GM23338 (cell line): ENCODE results near the gene RAP1GDS1. TPM values are rescaled to one million over a fixed set of nuclear protein-coding genes. Genes with fewer than 3 reads are reported as not detected.

Experiments
- ATAC-seq: fragments of 200-7000 bp; cut with Tn5 transposase; 3 replicates; pipeline ENCODE4 v1.9.1; 2020
- DNase-seq: peaks from one replicate; pipeline ENCODE4 v3.0.0-alpha.2; 2015; ENCODE audit warnings: low spot score
- H2AFZ ChIP-seq: fragments of 200-600 bp; sonication (generic); 2 replicates; pipeline ENCODE4 v1.8.0; 2016; ENCODE audit warnings: antibody characterized with exemption, mild to moderate bottlenecking, moderate library complexity
- H3F3A ChIP-seq: fragments of 200-600 bp; sonication (generic); replicated peaks from 2 replicates; pipeline ENCODE4 v1.8.0; 2017; ENCODE audit warnings: antibody characterized with exemption, mixed run types, low read depth
- H3K27ac ChIP-seq: fragments of 200-600 bp; sonication (generic); 2 replicates; pipeline ENCODE4 v1.6.1; 2016; ENCODE audit warnings: low read depth
- H3K27me3 ChIP-seq: fragments of 200-600 bp; sonication (generic); 2 replicates; pipeline ENCODE4 v1.8.0; 2016; ENCODE audit warnings: mild to moderate bottlenecking, mixed run types, moderate library complexity; ENCODE audit not compliant: insufficient read depth
- H3K36me3 ChIP-seq: fragments of 200-600 bp; sonication (generic); 2 replicates; pipeline ENCODE4 v1.8.0; 2016; ENCODE audit warnings: mild to moderate bottlenecking; ENCODE audit not compliant: insufficient read depth
- H3K4me1 ChIP-seq: fragments of 200-600 bp; sonication (generic); 2 replicates; pipeline ENCODE4 v1.8.0; 2016; ENCODE audit warnings: mild to moderate bottlenecking, moderate library complexity; ENCODE audit not compliant: insufficient read depth
- H3K4me2 ChIP-seq: fragments of 200-600 bp; sonication (generic); 2 replicates; pipeline ENCODE4 v1.7.1; 2017; ENCODE audit warnings: mixed run types
- H3K4me3 ChIP-seq: fragments of 200-600 bp; sonication (generic); 2 replicates; pipeline ENCODE4 v1.6.1; 2016; ENCODE audit warnings: mixed run types
- H3K79me2 ChIP-seq: fragments of 200-600 bp; sonication (generic); replicated peaks from 2 replicates; pipeline ENCODE4 v1.8.0; 2017; ENCODE audit warnings: mild to moderate bottlenecking; ENCODE audit not compliant: insufficient read depth
- H3K9me2 ChIP-seq: fragments of 200-600 bp; sonication (generic); 2 replicates; pipeline ENCODE4 v1.8.0; 2017; ENCODE audit not compliant: insufficient read depth
- H4K20me1 ChIP-seq: fragments of 200-600 bp; sonication (generic); replicated peaks from 2 replicates; pipeline ENCODE4 v1.8.0; 2017; ENCODE audit warnings: mild to moderate bottlenecking; ENCODE audit not compliant: insufficient read depth
- H3K27ac Mint-ChIP-seq: 2 replicates; pipeline ENCODE4 v1.8.0; 2020; ENCODE audit warnings: inconsistent platforms, mild to moderate bottlenecking, moderate library complexity, mixed read lengths
- H3K27me3 Mint-ChIP-seq: 3 replicates; pipeline ENCODE4 v1.8.0; 2022; ENCODE audit warnings: low read depth, mild to moderate bottlenecking, moderate library complexity, mixed read lengths, inconsistent platforms; ENCODE audit not compliant: insufficient read depth, poor library complexity
- H3K36me3 Mint-ChIP-seq: 3 replicates; pipeline ENCODE4 v1.8.0; 2021; ENCODE audit warnings: low read depth, mild to moderate bottlenecking, inconsistent platforms, moderate library complexity, mixed read lengths
- H3K4me1 Mint-ChIP-seq: 3 replicates; pipeline ENCODE4 v1.8.0; 2020; ENCODE audit warnings: mild to moderate bottlenecking, inconsistent platforms, mixed read lengths
- H3K4me3 Mint-ChIP-seq: 3 replicates; pipeline ENCODE4 v1.8.0; 2021; ENCODE audit warnings: moderate library complexity, mild to moderate bottlenecking, inconsistent platforms, mixed read lengths
- H3K9me3 Mint-ChIP-seq: 3 replicates; pipeline ENCODE4 v1.8.0; 2020; ENCODE audit warnings: moderate library complexity, mild to moderate bottlenecking, inconsistent platforms, mixed read lengths
- CREB1 ChIP-seq: fragments of 250-450 bp; sonication (Bioruptor Pico); IDR thresholded peaks from 2 replicates; pipeline ENCODE4 v1.5.0; 2020; ENCODE audit warnings: low read depth, mild to moderate bottlenecking, moderate library complexity
- ETS1 ChIP-seq: IDR thresholded peaks from 2 replicates; pipeline ENCODE4 v1.6.1; 2016; ENCODE audit warnings: antibody characterized with exemption
- EZH2 ChIP-seq: fragments of 200-600 bp; sonication (generic); IDR thresholded peaks from one replicate; pipeline ENCODE4 v1.8.0; 2017; ENCODE audit warnings: antibody characterized with exemption, mild to moderate bottlenecking, low read depth; ENCODE audit not compliant: unreplicated experiment
- EZH2phosphoT487 ChIP-seq: fragments of 200-600 bp; sonication (generic); IDR thresholded peaks from one replicate; pipeline ENCODE4 v1.8.1; 2018; ENCODE audit warnings: antibody characterized with exemption; ENCODE audit not compliant: unreplicated experiment
- NANOG ChIP-seq: IDR thresholded peaks from 2 replicates; pipeline ENCODE4 v1.6.1; 2016; ENCODE audit warnings: antibody characterized with exemption, borderline replicate concordance
- POLR2AphosphoS5 ChIP-seq: IDR thresholded peaks from 2 replicates; pipeline ENCODE4 v1.6.1; 2016; ENCODE audit warnings: antibody characterized with exemption, low read depth
- REST ChIP-seq: IDR thresholded peaks from one replicate; pipeline ENCODE4 v1.6.1; 2018; ENCODE audit warnings: antibody characterized with exemption; ENCODE audit not compliant: unreplicated experiment
- ZNF114 ChIP-seq: fragments of 250-450 bp; sonication (Bioruptor Pico); IDR thresholded peaks from 2 replicates; pipeline ENCODE4 v1.5.0; 2020; ENCODE audit warnings: mild to moderate bottlenecking, moderate library complexity
- ZNF462 ChIP-seq: fragments of 250-450 bp; sonication (Bioruptor Pico); IDR thresholded peaks from 2 replicates; pipeline ENCODE4 v1.5.0; 2020; ENCODE audit warnings: mild to moderate bottlenecking, moderate library complexity
- long read RNA-seq: library from polyadenylated mRNA; unstranded; transcript quantifications from one replicate; pipeline ENCODE4 v2.0.0, GENCODE V29; 2020; ENCODE audit not compliant: unreplicated experiment
- polyA plus RNA-seq: library from polyadenylated mRNA; unstranded; fragments of >200 nt; fragmentation: Nextera tagmentation; extraction: Ambion mirVana; gene quantifications from 2 replicates; pipeline ENCODE4 v1.2.1, GENCODE V29; 2016
- total RNA-seq: library from RNA; depleted of rRNA; stranded (reverse); fragments of >200 nt; shearing (Covaris generic); gene quantifications from 2 replicates; pipeline ENCODE4 v1.2.3, GENCODE V29; 2014; rRNA removed

Gene RAP1GDS1
- total RNA-seq (26.8 and 32.4 TPM in 2 replicates), polyA plus RNA-seq (22.7 and 23.7 TPM in 2 replicates)
- long read RNA-seq, transcript RAP1GDS1-205 (15 exons, 3,681 nt), result major isoform, 7 of 18 reads
- long read RNA-seq, partial matches to known transcripts, result 0 of 18 reads
- long read RNA-seq, other reads (novel, unspliced or antisense), result 3 of 18 reads

GRCh38 chr4:98260579-98261404 is at the start of gene RAP1GDS1:
Gene RAP1GDS1, plus strand, starts transcription at chr4:98261384. Its CDS starts 182 bp downstream, at chr4:98261566.
- Histone ChIP-seq H3K27me3 (no peaks in the 10 kb centered on the region; the same call in none of the 2 replicates), H3K4me3 (peak within 1 kb of the TSS; percentile 93), H3K9me2 (no peaks in the 10 kb centered on the region), H4K20me1 (0 out of 2 replicates have a peak, but pooled peaks cover 4% of the 10 kb centered on the region), H3K36me3 (no peaks in the 10 kb centered on the region), H3F3A (no peaks in the 10 kb centered on the region), H3K4me1 (peaks cover 20% of the 10 kb centered on the region), H2AFZ (peak within 1 kb of the TSS; percentile 93), H3K27ac (peak within 1 kb of the TSS; percentile 97), H3K79me2 (peaks cover 41% of the 10 kb centered on the region), H3K4me2 (peak within 1 kb of the TSS; percentile 97)
- H3K4me3 Mint-ChIP-seq, result peak within 1 kb of the TSS; percentile 98
- H3K4me1 Mint-ChIP-seq, result peaks cover 27% of the 10 kb centered on the region
- H3K27ac Mint-ChIP-seq, result peak within 1 kb of the TSS; percentile 98
- TF ChIP-seq CREB1 (CRISPR knock-in tag) (0 out of 2 replicates have a peak, but pooled peaks have one; percentile 4), NANOG (no peak), POLR2AphosphoS5 (peak; percentile 88)
- H3K36me3 Mint-ChIP-seq, result no peaks in the 10 kb centered on the region; the same call in 1 of the 3 replicates
- DNase-seq, result peak; percentile 91
- peaks cover 3% of the 10 kb centered on the region for H3K27me3 Mint-ChIP-seq
- H3K9me3 Mint-ChIP-seq, result no peaks in the 10 kb centered on the region
- ATAC-seq, result peak; percentile 83

GRCh38 chr4:98222306-98222705 is 38.9 kb upstream of the RAP1GDS1 start:
- Histone ChIP-seq H3K27me3 (no peaks in the 10 kb centered on the region), H3K4me2 (no peak overlapping the region), H4K20me1 (no peaks in the 10 kb centered on the region), H3K36me3 (no peaks in the 10 kb centered on the region), H3K27ac (no peak overlapping the region), H3K4me3 (no peak overlapping the region), H3K4me1 (no peaks in the 10 kb centered on the region), H3K79me2 (no peaks in the 10 kb centered on the region), H2AFZ (no peak overlapping the region), H3F3A (no peaks in the 10 kb centered on the region), H3K9me2 (no peaks in the 10 kb centered on the region)
- Mint-ChIP-seq H3K27me3 (no peaks in the 10 kb centered on the region), H3K27ac (no peak overlapping the region), H3K4me1 (no peaks in the 10 kb centered on the region), H3K9me3 (no peaks in the 10 kb centered on the region), H3K36me3 (no peaks in the 10 kb centered on the region), H3K4me3 (no peak overlapping the region)
- ATAC-seq (no peak), DNase-seq (no peak)
- TF ChIP-seq ZNF462 (CRISPR knock-in tag), result no peak
- no peak for TF ChIP-seq ETS1
- no peak for TF ChIP-seq CREB1 (CRISPR knock-in tag)
- no peak for TF ChIP-seq EZH2phosphoT487
- no peak for TF ChIP-seq ZNF114 (CRISPR knock-in tag)
- TF ChIP-seq EZH2, result no peak
- TF ChIP-seq REST, result no peak
